ENCODE measurements around the gene LPP. TPM values are rescaled to one million over a fixed set of nuclear protein-coding genes. Genes with fewer than 3 reads are reported as not detected.

The LPP gene
- total RNA-seq, 1 experiment from 2014 or later, result 54.0 TPM

- H3K36me3 ChIP-seq (ENCODE audit: control insufficient read depth in 1 of 2, insufficient read depth in 2 of 2, low read length in 2 of 2), result no peaks in the 10 kb centered on the region
- ChIA-PET POLR2A (no interaction called here), CTCF (no interaction called here), RAD21 (ENCODE audit: low non-redundant PET in 1 of 2, low total read pairs in 2 of 2, uncharacterized antibody in 2 of 2, unreplicated experiment in 2 of 2) (no interaction called here)
- TF ChIP-seq ZNF274 (IDR thresholded peaks at IDR 0.05; ENCODE audit: low read depth, low read length) (no peak), EZH2phosphoT487 (IDR thresholded peaks at IDR 0.05; ENCODE audit: borderline replicate concordance) (no peak), MAX (IDR thresholded peaks at IDR 0.05) (no peak), TCF7L2 (IDR thresholded peaks at IDR 0.05; ENCODE audit: borderline replicate concordance, extremely low read depth, insufficient read depth, insufficient read length) (no peak), SIN3A (IDR thresholded peaks at IDR 0.05; ENCODE audit: low read depth) (no peak), ATF3 (IDR thresholded peaks at IDR 0.05) (no peak), YY1 (IDR thresholded peaks at IDR 0.05; ENCODE audit: extremely low read depth, insufficient replicate concordance, low read depth, low read length) (no peak), RAD21 (IDR thresholded peaks at IDR 0.05; ENCODE audit: low read depth) (no peak), POLR2AphosphoS5 (IDR thresholded peaks at IDR 0.05; ENCODE audit: low read depth, low read length) (no peak), FOSL1 (IDR thresholded peaks at IDR 0.05; ENCODE audit: low read depth) (no peak), EZH2 (IDR thresholded peaks at IDR 0.05) (no peak), ZFX (IDR thresholded peaks at IDR 0.05) (no peak), CBX3 (IDR thresholded peaks at IDR 0.05; ENCODE audit: low read depth) (no peak), REST (IDR thresholded peaks at IDR 0.05; ENCODE audit: low read depth) (no peak), SP1 (IDR thresholded peaks at IDR 0.05; ENCODE audit: low read depth) (no peak), CTCF (IDR thresholded peaks at IDR 0.05 in 2 of 3, conservative IDR thresholded peaks at IDR 0.05 in 1 of 3; ENCODE audit: borderline replicate concordance in 1 of 3, insufficient read depth in 1 of 3, low read depth in 2 of 3, low read length in 2 of 3) (no peak), JUND (IDR thresholded peaks at IDR 0.05) (no peak)
- no peak overlapping the region for H3K27ac ChIP-seq (ENCODE audit: low read depth, low read length)
- H3K4me1 ChIP-seq (ENCODE audit: control insufficient read depth in 1 of 2, insufficient read depth in 2 of 2, low read length in 2 of 2), result peaks cover 3 to 16% of the 10 kb centered on the region in 2 experiments
- H4K20me1 ChIP-seq (ENCODE audit: insufficient read depth), result no peaks in the 10 kb centered on the region
- DNase-seq (ENCODE audit: low read depth, low spot score) (no peak), ATAC-seq (no peak)
- H3K9me2 ChIP-seq (ENCODE audit: insufficient read depth), result no peaks in the 10 kb centered on the region
- no peaks in the 10 kb centered on the region for H3K9me3 ChIP-seq (ENCODE audit: control insufficient read depth in 1 of 2, insufficient read depth in 1 of 2, low read depth in 1 of 2, low read length in 2 of 2)
- no peak overlapping the region for H3K4me2 ChIP-seq (ENCODE audit: low read length)
- no TSS peak for BruUV-seq (replicated peaks)
- no peak overlapping the region for H3K9ac ChIP-seq (ENCODE audit: low read length)
- no peaks in the 10 kb centered on the region for H3K27me3 ChIP-seq (ENCODE audit: insufficient read depth, low read length)
- intact Hi-C loops (cut with micrococcal nuclease), result no loop called here
- no peak overlapping the region for H3K4me3 ChIP-seq (replicated peaks in 1 of 2; ENCODE audit: low read depth in 1 of 2, low read length in 2 of 2)
- no peak overlapping the region for H2AFZ ChIP-seq (ENCODE audit: low read depth, low read length, poor library complexity, severe bottlenecking)
- H3K79me2 ChIP-seq (ENCODE audit: insufficient read depth, low read length), result peaks cover 4% of the 10 kb centered on the region; the same call in 1 of the 2 replicates
Observed at GRCh38 chr3:188304501-188304900, 150.5 kb downstream of the LPP start.
